Vagina (tissue), 2 donors: ENCODE data around the gene CFAP46.

Experiments
- POLR2AphosphoS5 ChIP-seq, 2 donors: sonication (generic); formaldehyde crosslinking; IDR thresholded peaks; one replicate each; pipeline ENCODE4 v1.9.0; 2017; ENCODE audit warnings: antibody characterized with exemption in 2 of 2, mild to moderate bottlenecking in 2 of 2, low read depth in 1 of 2; ENCODE audit not compliant: insufficient read depth in 1 of 2
- TF ChIP-seq, protein P1 (sequence below), 3 experiments: fragments of 450-650 bp in 2 of 3; fragments of 200-600 bp in 1 of 3; sonication (generic) in 1 of 3; IDR thresholded peaks; one replicate each; pipeline ENCODE4 v1.5.1; 2017 to 2019; ENCODE audit warnings: antibody characterized with exemption in 3 of 3, mild to moderate bottlenecking in 2 of 3, moderate library complexity in 2 of 3

DNA sequence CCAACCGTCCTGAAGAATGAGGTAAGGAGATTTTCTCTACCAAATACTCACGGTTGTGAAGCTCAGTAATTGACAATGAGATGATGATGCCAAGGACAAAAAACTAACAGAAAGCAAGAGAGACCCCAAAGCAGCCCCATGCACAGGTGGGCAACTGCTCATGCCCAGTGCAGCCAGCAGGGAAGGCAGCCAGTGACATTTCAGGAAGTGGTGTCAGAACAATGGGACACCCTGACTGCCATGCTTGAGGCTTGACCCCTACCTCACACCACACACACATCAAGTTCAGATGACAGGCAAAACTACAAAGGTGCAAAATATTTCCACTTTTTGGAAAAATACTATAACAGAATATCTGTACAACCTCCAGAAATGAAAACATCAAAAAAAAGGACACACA is 66.9 kb downstream of the CFAP46 start:
- TF ChIP-seq, protein P1, sequence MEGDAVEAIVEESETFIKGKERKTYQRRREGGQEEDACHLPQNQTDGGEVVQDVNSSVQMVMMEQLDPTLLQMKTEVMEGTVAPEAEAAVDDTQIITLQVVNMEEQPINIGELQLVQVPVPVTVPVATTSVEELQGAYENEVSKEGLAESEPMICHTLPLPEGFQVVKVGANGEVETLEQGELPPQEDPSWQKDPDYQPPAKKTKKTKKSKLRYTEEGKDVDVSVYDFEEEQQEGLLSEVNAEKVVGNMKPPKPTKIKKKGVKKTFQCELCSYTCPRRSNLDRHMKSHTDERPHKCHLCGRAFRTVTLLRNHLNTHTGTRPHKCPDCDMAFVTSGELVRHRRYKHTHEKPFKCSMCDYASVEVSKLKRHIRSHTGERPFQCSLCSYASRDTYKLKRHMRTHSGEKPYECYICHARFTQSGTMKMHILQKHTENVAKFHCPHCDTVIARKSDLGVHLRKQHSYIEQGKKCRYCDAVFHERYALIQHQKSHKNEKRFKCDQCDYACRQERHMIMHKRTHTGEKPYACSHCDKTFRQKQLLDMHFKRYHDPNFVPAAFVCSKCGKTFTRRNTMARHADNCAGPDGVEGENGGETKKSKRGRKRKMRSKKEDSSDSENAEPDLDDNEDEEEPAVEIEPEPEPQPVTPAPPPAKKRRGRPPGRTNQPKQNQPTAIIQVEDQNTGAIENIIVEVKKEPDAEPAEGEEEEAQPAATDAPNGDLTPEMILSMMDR (IDR thresholded peaks at IDR 0.05), result no peak
- TF ChIP-seq POLR2AphosphoS5 (IDR thresholded peaks at IDR 0.05; ENCODE audit: insufficient read depth in 1 of 2, low read depth in 1 of 2), result no peak
